GM23338 (cell line): ENCODE data around the gene CSF2RB. TPM values are rescaled to one million over a fixed set of nuclear protein-coding genes. Genes with fewer than 3 reads are reported as not detected.

Experiments used
- ATAC-seq: fragments of 200-7000 bp; cut with Tn5 transposase; 3 replicates; pipeline ENCODE4 v1.9.1; 2020
- DNase-seq: peaks from one replicate; pipeline ENCODE4 v3.0.0-alpha.2; 2015; ENCODE audit warnings: low spot score
- H2AFZ ChIP-seq: fragments of 200-600 bp; sonication (generic); 2 replicates; pipeline ENCODE4 v1.8.0; 2016; ENCODE audit warnings: antibody characterized with exemption, mild to moderate bottlenecking, moderate library complexity
- H3F3A ChIP-seq: fragments of 200-600 bp; sonication (generic); replicated peaks from 2 replicates; pipeline ENCODE4 v1.8.0; 2017; ENCODE audit warnings: antibody characterized with exemption, mixed run types, low read depth
- H3K27ac ChIP-seq: fragments of 200-600 bp; sonication (generic); 2 replicates; pipeline ENCODE4 v1.6.1; 2016; ENCODE audit warnings: low read depth
- H3K27me3 ChIP-seq: fragments of 200-600 bp; sonication (generic); 2 replicates; pipeline ENCODE4 v1.8.0; 2016; ENCODE audit warnings: mild to moderate bottlenecking, mixed run types, moderate library complexity; ENCODE audit not compliant: insufficient read depth
- H3K36me3 ChIP-seq: fragments of 200-600 bp; sonication (generic); 2 replicates; pipeline ENCODE4 v1.8.0; 2016; ENCODE audit warnings: mild to moderate bottlenecking; ENCODE audit not compliant: insufficient read depth
- H3K4me1 ChIP-seq: fragments of 200-600 bp; sonication (generic); 2 replicates; pipeline ENCODE4 v1.8.0; 2016; ENCODE audit warnings: mild to moderate bottlenecking, moderate library complexity; ENCODE audit not compliant: insufficient read depth
- H3K4me2 ChIP-seq: fragments of 200-600 bp; sonication (generic); 2 replicates; pipeline ENCODE4 v1.7.1; 2017; ENCODE audit warnings: mixed run types
- H3K4me3 ChIP-seq: fragments of 200-600 bp; sonication (generic); 2 replicates; pipeline ENCODE4 v1.6.1; 2016; ENCODE audit warnings: mixed run types
- H3K79me2 ChIP-seq: fragments of 200-600 bp; sonication (generic); replicated peaks from 2 replicates; pipeline ENCODE4 v1.8.0; 2017; ENCODE audit warnings: mild to moderate bottlenecking; ENCODE audit not compliant: insufficient read depth
- H3K9me2 ChIP-seq: fragments of 200-600 bp; sonication (generic); 2 replicates; pipeline ENCODE4 v1.8.0; 2017; ENCODE audit not compliant: insufficient read depth
- H4K20me1 ChIP-seq: fragments of 200-600 bp; sonication (generic); replicated peaks from 2 replicates; pipeline ENCODE4 v1.8.0; 2017; ENCODE audit warnings: mild to moderate bottlenecking; ENCODE audit not compliant: insufficient read depth
- H3K27ac Mint-ChIP-seq: 2 replicates; pipeline ENCODE4 v1.8.0; 2020; ENCODE audit warnings: inconsistent platforms, mild to moderate bottlenecking, moderate library complexity, mixed read lengths
- H3K27me3 Mint-ChIP-seq: 3 replicates; pipeline ENCODE4 v1.8.0; 2022; ENCODE audit warnings: low read depth, mild to moderate bottlenecking, moderate library complexity, mixed read lengths, inconsistent platforms; ENCODE audit not compliant: insufficient read depth, poor library complexity
- H3K36me3 Mint-ChIP-seq: 3 replicates; pipeline ENCODE4 v1.8.0; 2021; ENCODE audit warnings: low read depth, mild to moderate bottlenecking, inconsistent platforms, moderate library complexity, mixed read lengths
- H3K4me1 Mint-ChIP-seq: 3 replicates; pipeline ENCODE4 v1.8.0; 2020; ENCODE audit warnings: mild to moderate bottlenecking, inconsistent platforms, mixed read lengths
- H3K4me3 Mint-ChIP-seq: 3 replicates; pipeline ENCODE4 v1.8.0; 2021; ENCODE audit warnings: moderate library complexity, mild to moderate bottlenecking, inconsistent platforms, mixed read lengths
- H3K9me3 Mint-ChIP-seq: 3 replicates; pipeline ENCODE4 v1.8.0; 2020; ENCODE audit warnings: moderate library complexity, mild to moderate bottlenecking, inconsistent platforms, mixed read lengths
- EZH2phosphoT487 ChIP-seq: fragments of 200-600 bp; sonication (generic); IDR thresholded peaks from one replicate; pipeline ENCODE4 v1.8.1; 2018; ENCODE audit warnings: antibody characterized with exemption; ENCODE audit not compliant: unreplicated experiment
- JUNB ChIP-seq: IDR thresholded peaks from one replicate; pipeline ENCODE4 v1.6.1; 2016; ENCODE audit warnings: antibody characterized with exemption; ENCODE audit not compliant: unreplicated experiment
- NANOG ChIP-seq: IDR thresholded peaks from 2 replicates; pipeline ENCODE4 v1.6.1; 2016; ENCODE audit warnings: antibody characterized with exemption, borderline replicate concordance
- REST ChIP-seq: IDR thresholded peaks from one replicate; pipeline ENCODE4 v1.6.1; 2018; ENCODE audit warnings: antibody characterized with exemption; ENCODE audit not compliant: unreplicated experiment
- STAT1 ChIP-seq: IDR thresholded peaks from one replicate; pipeline ENCODE4 v1.6.1; 2016; ENCODE audit warnings: antibody characterized with exemption; ENCODE audit not compliant: unreplicated experiment
- ZNF462 ChIP-seq: fragments of 250-450 bp; sonication (Bioruptor Pico); IDR thresholded peaks from 2 replicates; pipeline ENCODE4 v1.5.0; 2020; ENCODE audit warnings: mild to moderate bottlenecking, moderate library complexity
- polyA plus RNA-seq: library from polyadenylated mRNA; unstranded; fragments of >200 nt; fragmentation: Nextera tagmentation; extraction: Ambion mirVana; gene quantifications from 2 replicates; pipeline ENCODE4 v1.2.1, GENCODE V29; 2016
- total RNA-seq: library from RNA; depleted of rRNA; stranded (reverse); fragments of >200 nt; shearing (Covaris generic); gene quantifications from 2 replicates; pipeline ENCODE4 v1.2.3, GENCODE V29; 2014

CSF2RB gene
- total and polyA plus RNA-seq, 2 experiments from 2014 or later, result not detected

- TF ChIP-seq ZNF462 (CRISPR knock-in tag), result no peak
- TF ChIP-seq NANOG, result no peak
- no peak for TF ChIP-seq EZH2phosphoT487
Measured at GRCh38 chr22:36953239-36954080, 40.0 kb downstream of the CSF2RB start (continued).

GRCh38 chr22:36954251-36955014 is 41.0 kb downstream of the CSF2RB start:
- H3K27me3 Mint-ChIP-seq, result peaks cover 9% of the 10 kb centered on the region
- H3K9me3 Mint-ChIP-seq, result peaks cover 29% of the 10 kb centered on the region
- no peak overlapping the region for H3K27ac Mint-ChIP-seq
- no peaks in the 10 kb centered on the region for H3K4me1 ChIP-seq
- H3K4me2 ChIP-seq, result no peak overlapping the region
- peaks cover 9% of the 10 kb centered on the region; the same call in 2 of the 3 replicates for H3K36me3 Mint-ChIP-seq
- no peaks in the 10 kb centered on the region for H3K27me3 ChIP-seq
- no peak overlapping the region for H3K27ac ChIP-seq
- H2AFZ ChIP-seq, result no peak overlapping the region
- H3K79me2 ChIP-seq, result no peaks in the 10 kb centered on the region
- no peaks in the 10 kb centered on the region for H3K9me2 ChIP-seq
- H3K4me3 ChIP-seq, result no peak overlapping the region
- DNase-seq (no peak), ATAC-seq (no peak)
- no peaks in the 10 kb centered on the region for H3K4me1 Mint-ChIP-seq
- no peaks in the 10 kb centered on the region for H4K20me1 ChIP-seq
- H3K36me3 ChIP-seq, result 0 out of 2 replicates have a peak, but pooled peaks cover 4% of the 10 kb centered on the region
- H3F3A ChIP-seq, result no peaks in the 10 kb centered on the region
- H3K4me3 Mint-ChIP-seq, result no peak overlapping the region; the same call in 2 of the 3 replicates
- TF ChIP-seq REST (no peak), STAT1 (no peak), JUNB (no peak)
